ENCODE measurements around the gene LENEP. TPM values are rescaled to one million over a fixed set of nuclear protein-coding genes. Genes with fewer than 3 reads are reported as not detected.

LENEP gene
- total and polyA plus RNA-seq, 4 experiments from 2014 or later: 1.1 to 3.1 TPM; not detected in 2

GRCh38 chr1:154948079-154948478 lies 45.3 kb upstream of the LENEP start:
- Mint-ChIP-seq H3K27ac (peak overlapping the region in 5 of 7 donors; percentile 70 to 98 (median 84)), H3K4me1 (peaks cover 41 to 66% (median 57%) of the 10 kb centered on the region in 4 donors), H3K9me3 (peaks cover 0 to 2% (median 0%) of the 10 kb centered on the region in 8 donors), H3K27me3 (no peaks in the 10 kb centered on the region), H3K4me3 (no peak overlapping the region), H3K36me3 (peaks cover 37 to 75% of the 10 kb centered on the region in 2 donors)
- Histone ChIP-seq H3K9me3 (ENCODE audit: control insufficient read depth in 1 of 2, low read length in 2 of 2) (no peaks in the 10 kb centered on the region), H3K27me3 (ENCODE audit: insufficient read depth, low read length) (no peaks in the 10 kb centered on the region), H3K27ac (ENCODE audit: low read depth, low read length) (peak overlapping the region; percentile 29), H3K4me3 (ENCODE audit: low read length in 2 of 2) (no peak overlapping the region), H3K4me1 (ENCODE audit: insufficient read depth, low read length) (peaks cover 72% of the 10 kb centered on the region), H3K36me3 (ENCODE audit: insufficient read depth, low read length) (peaks cover 62% of the 10 kb centered on the region)
- CTCF ChIA-PET (ENCODE audit: partially characterized antibody): interaction anchor here (4.4 kb wide), 1 partner anchor 12 kb away, joined by 14 read pairs; the partner anchor contains the start of gene PMVK
- POLR2A ChIA-PET (ENCODE audit: partially characterized antibody): interaction anchor here (0.6 to 2.1 kb wide), 6 partner anchors 7 to 62 kb away, joined by 3 to 6 read pairs (median 3); partner anchors contain the start of genes FLAD1 and PYGO2
- intact Hi-C loops (cut with micrococcal nuclease): no loop called here
- DNase-seq: peak in 1 of 5 donors; percentile 37

DNA sequence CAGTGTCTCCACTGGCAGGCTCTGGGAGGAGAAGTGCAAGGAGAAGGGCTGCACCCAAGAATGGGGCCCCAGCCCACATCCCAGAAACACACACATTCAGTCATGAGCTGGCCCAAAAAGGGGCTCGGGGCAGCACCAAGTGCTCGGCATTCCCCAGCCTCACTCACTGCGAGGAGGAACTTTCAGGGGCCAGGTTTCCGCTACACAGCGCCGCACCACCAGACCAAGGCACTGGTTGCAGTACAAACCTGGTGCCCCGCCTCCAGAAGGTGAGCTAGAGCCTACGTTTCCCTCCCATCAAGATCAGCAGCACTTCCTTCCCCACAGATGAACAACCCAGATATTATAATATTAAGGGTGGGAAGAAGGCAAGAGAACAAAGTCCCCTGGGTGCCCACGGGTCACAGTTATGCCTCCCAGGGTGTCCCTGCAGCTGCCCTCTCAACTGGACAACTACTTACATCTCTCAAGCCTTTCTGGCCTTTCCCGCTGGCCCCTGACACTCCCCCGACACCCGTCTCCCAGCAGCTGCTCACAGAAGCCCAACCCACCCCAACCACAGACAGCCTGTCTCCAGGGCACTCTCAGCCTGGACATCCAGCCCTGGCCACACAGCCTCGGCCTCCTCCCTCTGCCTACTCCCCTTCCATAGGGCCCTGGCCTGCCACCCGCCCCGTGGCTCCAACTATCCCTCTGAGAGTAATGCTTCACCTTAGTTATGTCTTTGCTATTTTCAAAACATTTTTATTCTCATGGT lies 41.3 kb upstream of the LENEP start:
- H3K36me3 ChIP-seq (ENCODE audit: insufficient read depth, low read length): peaks cover 32% of the 10 kb centered on the region
- Mint-ChIP-seq H3K27ac (peak overlapping the region; percentile 98 to 100 (median 100)), H3K9me3 (peaks cover 0 to 3% (median 0%) of the 10 kb centered on the region in 8 donors), H3K4me1 (peaks cover 47 to 80% (median 72%) of the 10 kb centered on the region in 4 donors), H3K4me3 (peak overlapping the region; percentile 94 to 100 (median 98)), H3K27me3 (no peaks in the 10 kb centered on the region), H3K36me3 (peaks cover 43 to 65% of the 10 kb centered on the region in 2 donors)
- peaks cover 79% of the 10 kb centered on the region for H3K4me1 ChIP-seq (ENCODE audit: insufficient read depth, low read length)
- H3K27ac ChIP-seq (ENCODE audit: low read depth, low read length): peak overlapping the region; percentile 100
- CTCF ChIA-PET (ENCODE audit: partially characterized antibody): interaction anchor here (0.6 to 6.8 kb wide), 10 partner anchors 9 to 571 kb away, joined by 3 to 70 read pairs (median 4); partner anchors contain the start of genes ADAM15, PMVK and PYGO2
- peak overlapping the region; percentile 43 to 80 for H3K4me3 ChIP-seq (ENCODE audit: low read length in 2 of 2)
- POLR2A ChIA-PET (ENCODE audit: partially characterized antibody): interaction anchor here (0.8 to 41.7 kb wide), 10 partner anchors 8 to 221 kb away, joined by 3 to 1543 read pairs (median 6); partner anchors contain the start of genes ADAM15, CKS1B, FLAD1 and KRTCAP2
- intact Hi-C loops (cut with micrococcal nuclease): no loop called here
- H3K27me3 ChIP-seq (ENCODE audit: insufficient read depth, low read length): no peaks in the 10 kb centered on the region
- H3K9me3 ChIP-seq (ENCODE audit: control insufficient read depth in 1 of 2, low read length in 2 of 2): no peaks in the 10 kb centered on the region
- peak; percentile 72 to 89 (median 78) for DNase-seq

GRCh38 chr1:154952664-154953063 lies 40.7 kb upstream of the LENEP start:
- intact Hi-C loops (cut with micrococcal nuclease): no loop called here
- peak overlapping the region; percentile 100 for H3K27ac ChIP-seq (ENCODE audit: low read depth, low read length)

GRCh38 chr1:154953611-154954038 lies 39.8 kb upstream of the LENEP start:
- intact Hi-C loops (cut with micrococcal nuclease): loop anchor here (2.0 kb wide), 1 partner anchor 395 kb away; the partner anchor contains the start of gene UBE2Q1
- peaks cover 48 to 91% (median 81%) of the 10 kb centered on the region in 4 donors for H3K4me1 Mint-ChIP-seq
- H3K4me3 Mint-ChIP-seq: peak overlapping the region; percentile 94 to 100 (median 98)

More at GRCh38 chr1:154952664-154953063, 40.7 kb upstream of the LENEP start:
- Mint-ChIP-seq H3K27ac (peak overlapping the region; percentile 98 to 100 (median 100)), H3K4me1 (peaks cover 47 to 85% (median 77%) of the 10 kb centered on the region in 4 donors), H3K9me3 (peaks cover 0 to 3% (median 0%) of the 10 kb centered on the region in 8 donors), H3K4me3 (peak overlapping the region; percentile 94 to 100 (median 98)), H3K27me3 (no peaks in the 10 kb centered on the region), H3K36me3 (peaks cover 42 to 61% of the 10 kb centered on the region in 2 donors)
- Histone ChIP-seq H3K27me3 (ENCODE audit: insufficient read depth, low read length) (no peaks in the 10 kb centered on the region), H3K4me3 (ENCODE audit: low read length in 2 of 2) (peak overlapping the region; percentile 15 to 80), H3K36me3 (ENCODE audit: insufficient read depth, low read length) (peaks cover 27% of the 10 kb centered on the region), H3K4me1 (ENCODE audit: insufficient read depth, low read length) (peaks cover 82% of the 10 kb centered on the region), H3K9me3 (ENCODE audit: control insufficient read depth in 1 of 2, low read length in 2 of 2) (no peaks in the 10 kb centered on the region)
- peak in 1 of 5 donors; percentile 16 for DNase-seq
- ChIA-PET POLR2A (ENCODE audit: partially characterized antibody) (interaction anchor here (1.0 to 41.7 kb wide), 9 partner anchors 9 to 347 kb away, joined by 3 to 1543 read pairs (median 7); partner anchors contain the start of genes ADAM15, CKS1B, FLAD1 and KRTCAP2), CTCF (ENCODE audit: partially characterized antibody) (interaction anchor here (0.6 to 6.8 kb wide), 9 partner anchors 9 to 107 kb away, joined by 3 to 70 read pairs (median 4); partner anchors contain the start of genes ADAM15, PMVK and PYGO2)

GRCh38 chr1:154954541-154954940 lies 38.8 kb upstream of the LENEP start:
- Mint-ChIP-seq H3K27me3 (no peaks in the 10 kb centered on the region), H3K27ac (peak overlapping the region; percentile 98 to 100 (median 100)), H3K9me3 (peaks cover 0 to 3% (median 0%) of the 10 kb centered on the region in 8 donors), H3K36me3 (peaks cover 31 to 52% of the 10 kb centered on the region in 2 donors), H3K4me1 (peaks cover 43 to 83% (median 74%) of the 10 kb centered on the region in 4 donors), H3K4me3 (peak overlapping the region; percentile 94 to 100 (median 98))
- ChIA-PET CTCF (ENCODE audit: partially characterized antibody) (interaction anchor here (1.1 to 6.8 kb wide), 11 partner anchors 17 to 395 kb away, joined by 4 to 70 read pairs (median 9); partner anchors contain the start of genes ADAM15, CKS1B, KRTCAP2 and PMVK), POLR2A (ENCODE audit: partially characterized antibody) (interaction anchor here (0.7 to 41.7 kb wide), 16 partner anchors 11 to 987 kb away, joined by 3 to 1543 read pairs (median 5); partner anchors contain the start of genes ADAM15, ADAR, CKS1B and CREB3L4)
- H3K4me1 ChIP-seq (ENCODE audit: insufficient read depth, low read length): peaks cover 70% of the 10 kb centered on the region
- peak in 1 of 5 donors; percentile 41 for DNase-seq
- no peaks in the 10 kb centered on the region for H3K27me3 ChIP-seq (ENCODE audit: insufficient read depth, low read length)
- no peaks in the 10 kb centered on the region for H3K9me3 ChIP-seq (ENCODE audit: control insufficient read depth in 1 of 2, low read length in 2 of 2)
- H3K4me3 ChIP-seq (ENCODE audit: low read length in 2 of 2): peak overlapping the region; percentile 80 to 90
- H3K36me3 ChIP-seq (ENCODE audit: insufficient read depth, low read length): peaks cover 29% of the 10 kb centered on the region
- intact Hi-C loops (cut with micrococcal nuclease): loop anchor here (2.0 kb wide), 1 partner anchor 396 kb away; the partner anchor contains the start of gene UBE2Q1
- H3K27ac ChIP-seq (ENCODE audit: low read depth, low read length): peak overlapping the region; percentile 100

More at GRCh38 chr1:154953611-154954038, 39.8 kb upstream of the LENEP start:
- POLR2A ChIA-PET (ENCODE audit: partially characterized antibody): interaction anchor here (1.5 to 41.7 kb wide), 5 partner anchors 12 to 348 kb away, joined by 3 to 1543 read pairs (median 58); partner anchors contain the start of genes CKS1B, FLAD1, LENEP and SHC1
- Histone ChIP-seq H3K27ac (ENCODE audit: low read depth, low read length) (peak overlapping the region; percentile 100), H3K9me3 (ENCODE audit: control insufficient read depth in 1 of 2, low read length in 2 of 2) (no peaks in the 10 kb centered on the region), H3K36me3 (ENCODE audit: insufficient read depth, low read length) (peaks cover 26% of the 10 kb centered on the region), H3K4me3 (ENCODE audit: low read length in 2 of 2) (peak overlapping the region; percentile 80 to 90), H3K27me3 (ENCODE audit: insufficient read depth, low read length) (no peaks in the 10 kb centered on the region), H3K4me1 (ENCODE audit: insufficient read depth, low read length) (peaks cover 73% of the 10 kb centered on the region)
- Mint-ChIP-seq H3K27ac (peak overlapping the region; percentile 98 to 100 (median 100)), H3K36me3 (peaks cover 39 to 60% of the 10 kb centered on the region in 2 donors), H3K27me3 (no peaks in the 10 kb centered on the region), H3K9me3 (peaks cover 0 to 3% (median 0%) of the 10 kb centered on the region in 8 donors)
- CTCF ChIA-PET (ENCODE audit: partially characterized antibody): interaction anchor here (4.8 to 6.8 kb wide), 3 partner anchors 16 to 63 kb away, joined by 30 to 70 read pairs (median 65); partner anchors contain the start of gene PMVK
- DNase-seq: peak in 1 of 5 donors; percentile 40

DNA sequence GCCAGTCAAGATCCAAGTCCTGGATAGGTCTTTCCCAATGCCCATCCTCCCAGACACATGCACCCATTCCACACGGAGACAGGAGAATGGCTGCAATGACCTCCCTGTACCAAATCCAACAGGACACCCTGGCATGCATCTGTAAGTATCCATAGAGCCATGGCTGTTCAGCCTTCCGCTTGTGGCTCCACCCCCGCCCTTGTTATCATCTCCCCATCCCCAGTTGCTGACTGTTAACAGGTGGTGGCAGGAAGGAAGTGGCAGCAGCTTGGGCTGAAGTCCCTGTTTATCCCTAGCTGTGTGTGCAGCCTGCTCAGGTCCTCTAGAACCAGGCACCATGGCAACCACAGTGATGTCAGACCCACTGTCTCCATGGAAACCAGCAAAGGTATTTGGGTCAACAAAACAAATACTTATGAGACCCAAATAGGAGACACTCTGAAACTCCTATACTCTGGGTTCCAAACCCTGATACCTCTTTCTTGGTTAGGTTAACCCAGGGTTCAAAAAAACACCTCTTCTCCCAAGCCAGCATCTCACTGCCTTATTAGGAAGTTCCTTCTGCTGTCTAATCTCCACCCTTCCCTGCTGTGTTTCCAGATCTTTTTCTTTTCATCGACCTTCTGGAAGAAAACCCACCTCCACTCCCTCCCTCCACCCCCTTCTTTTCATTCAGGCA lies 38.2 kb upstream of the LENEP start:
- Mint-ChIP-seq H3K27ac (peak overlapping the region; percentile 98 to 100 (median 100)), H3K9me3 (peaks cover 0 to 3% (median 0%) of the 10 kb centered on the region in 8 donors), H3K36me3 (peaks cover 30 to 52% of the 10 kb centered on the region in 2 donors), H3K27me3 (no peaks in the 10 kb centered on the region), H3K4me1 (peaks cover 43 to 87% (median 76%) of the 10 kb centered on the region in 4 donors), H3K4me3 (peak overlapping the region; percentile 94 to 100 (median 98))
- peak overlapping the region; percentile 100 for H3K27ac ChIP-seq (ENCODE audit: low read depth, low read length)
- intact Hi-C loops (cut with micrococcal nuclease): loop anchor here (1.0 to 2.0 kb wide), 6 partner anchors 18 to 396 kb away; partner anchors contain the start of genes CKS1B, UBE2Q1 and ZBTB7B
- H3K36me3 ChIP-seq (ENCODE audit: insufficient read depth, low read length): peaks cover 29% of the 10 kb centered on the region
- no peaks in the 10 kb centered on the region for H3K27me3 ChIP-seq (ENCODE audit: insufficient read depth, low read length)
- no peaks in the 10 kb centered on the region for H3K9me3 ChIP-seq (ENCODE audit: control insufficient read depth in 1 of 2, low read length in 2 of 2)
- H3K4me3 ChIP-seq (ENCODE audit: low read length in 2 of 2): peak overlapping the region; percentile 80 to 90
- ChIA-PET CTCF (ENCODE audit: partially characterized antibody) (interaction anchor here (0.9 to 6.8 kb wide), 20 partner anchors 9 to 395 kb away, joined by 3 to 70 read pairs (median 4); partner anchors contain the start of genes ADAM15, CKS1B, FLAD1 and KRTCAP2), POLR2A (ENCODE audit: partially characterized antibody) (interaction anchor here (0.7 to 41.7 kb wide), 24 partner anchors 10 to 988 kb away, joined by 3 to 1543 read pairs (median 4); partner anchors contain the start of genes ADAM15, ADAR, CKS1B and CREB3L4)
- peaks cover 75% of the 10 kb centered on the region for H3K4me1 ChIP-seq (ENCODE audit: insufficient read depth, low read length)
- DNase-seq: peak; percentile 96 to 100 (median 98)

Measured in CD4-positive, alpha-beta memory T cell (primary cell).